HL-60 (cell line): ENCODE measurements around the gene RFC2.

ENCODE experiments used
- DNase-seq, 2 experiments: peaks; one replicate each; pipeline ENCODE4 v3.0.0-alpha.2; 2010 to 2020; ENCODE audit warnings: low read depth in 1 of 2, low spot score in 1 of 2
- H3K27ac ChIP-seq: fragments of 250-450 bp; sonication (Bioruptor Pico); replicated peaks from 2 replicates; pipeline ENCODE4 v1.5.1; 2020; ENCODE audit warnings: mild to moderate bottlenecking, moderate library complexity
- H3K27me3 ChIP-seq: fragments of 250-450 bp; sonication (Bioruptor Pico); 2 replicates; pipeline ENCODE4 v1.5.1; 2021; ENCODE audit warnings: mild to moderate bottlenecking, moderate library complexity; ENCODE audit not compliant: insufficient read depth, poor library complexity, severe bottlenecking
- H3K4me3 ChIP-seq: replicated peaks from 2 replicates; pipeline ENCODE4 v1.5.1; 2011; ENCODE audit warnings: mild to moderate bottlenecking, control low read depth, low read length; ENCODE audit not compliant: insufficient read depth
- GABPA ChIP-seq: IDR thresholded peaks from 2 replicates; pipeline ENCODE4 v1.6.1; 2012; ENCODE audit warnings: low read depth
- POLR2AphosphoS5 ChIP-seq: IDR thresholded peaks from 2 replicates; pipeline ENCODE4 v1.6.1; 2012; ENCODE audit warnings: low read depth
- SPI1 ChIP-seq: IDR thresholded peaks from 2 replicates; pipeline ENCODE4 v1.6.1; 2012; ENCODE audit warnings: low read depth, mild to moderate bottlenecking, borderline replicate concordance
- TF ChIP-seq, protein P1 (sequence below): IDR thresholded peaks from 2 replicates; pipeline ENCODE4 v1.6.1; 2012; ENCODE audit warnings: low read depth; ENCODE audit not compliant: insufficient replicate concordance
- TF ChIP-seq, protein P2 (sequence below): IDR thresholded peaks from one replicate; pipeline ENCODE4 v1.5.1; 2011; ENCODE audit warnings: low read length, control low read depth, inconsistent platforms; ENCODE audit not compliant: insufficient read depth

RFC2 gene

DNA sequence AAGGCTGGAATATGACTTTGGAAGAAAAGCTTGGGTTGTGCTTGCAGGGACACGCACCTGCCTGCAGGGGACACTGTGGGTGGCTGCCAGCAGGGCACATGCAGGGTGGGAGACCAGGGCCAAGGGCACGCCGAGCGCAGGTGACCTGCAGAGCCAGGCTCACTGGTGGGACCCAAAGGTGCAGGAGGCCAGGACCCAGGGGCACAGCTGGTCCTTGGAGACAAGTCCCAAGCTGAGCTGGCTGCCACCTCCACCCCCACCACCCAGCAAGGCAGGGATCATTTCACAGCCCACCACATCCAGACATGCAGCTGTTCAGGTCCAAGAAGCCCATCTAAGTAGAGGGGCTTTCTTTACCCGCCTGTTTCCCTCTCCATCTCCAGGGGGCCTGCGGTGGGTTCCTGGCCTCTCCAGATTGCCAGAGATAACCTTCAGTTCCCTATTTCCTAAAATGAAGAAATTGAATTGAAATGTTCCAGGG lies 21.2 kb upstream of the RFC2 start:
- TF ChIP-seq, protein P1, sequence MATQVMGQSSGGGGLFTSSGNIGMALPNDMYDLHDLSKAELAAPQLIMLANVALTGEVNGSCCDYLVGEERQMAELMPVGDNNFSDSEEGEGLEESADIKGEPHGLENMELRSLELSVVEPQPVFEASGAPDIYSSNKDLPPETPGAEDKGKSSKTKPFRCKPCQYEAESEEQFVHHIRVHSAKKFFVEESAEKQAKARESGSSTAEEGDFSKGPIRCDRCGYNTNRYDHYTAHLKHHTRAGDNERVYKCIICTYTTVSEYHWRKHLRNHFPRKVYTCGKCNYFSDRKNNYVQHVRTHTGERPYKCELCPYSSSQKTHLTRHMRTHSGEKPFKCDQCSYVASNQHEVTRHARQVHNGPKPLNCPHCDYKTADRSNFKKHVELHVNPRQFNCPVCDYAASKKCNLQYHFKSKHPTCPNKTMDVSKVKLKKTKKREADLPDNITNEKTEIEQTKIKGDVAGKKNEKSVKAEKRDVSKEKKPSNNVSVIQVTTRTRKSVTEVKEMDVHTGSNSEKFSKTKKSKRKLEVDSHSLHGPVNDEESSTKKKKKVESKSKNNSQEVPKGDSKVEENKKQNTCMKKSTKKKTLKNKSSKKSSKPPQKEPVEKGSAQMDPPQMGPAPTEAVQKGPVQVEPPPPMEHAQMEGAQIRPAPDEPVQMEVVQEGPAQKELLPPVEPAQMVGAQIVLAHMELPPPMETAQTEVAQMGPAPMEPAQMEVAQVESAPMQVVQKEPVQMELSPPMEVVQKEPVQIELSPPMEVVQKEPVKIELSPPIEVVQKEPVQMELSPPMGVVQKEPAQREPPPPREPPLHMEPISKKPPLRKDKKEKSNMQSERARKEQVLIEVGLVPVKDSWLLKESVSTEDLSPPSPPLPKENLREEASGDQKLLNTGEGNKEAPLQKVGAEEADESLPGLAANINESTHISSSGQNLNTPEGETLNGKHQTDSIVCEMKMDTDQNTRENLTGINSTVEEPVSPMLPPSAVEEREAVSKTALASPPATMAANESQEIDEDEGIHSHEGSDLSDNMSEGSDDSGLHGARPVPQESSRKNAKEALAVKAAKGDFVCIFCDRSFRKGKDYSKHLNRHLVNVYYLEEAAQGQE, result no peak
- TF ChIP-seq, protein P2, sequence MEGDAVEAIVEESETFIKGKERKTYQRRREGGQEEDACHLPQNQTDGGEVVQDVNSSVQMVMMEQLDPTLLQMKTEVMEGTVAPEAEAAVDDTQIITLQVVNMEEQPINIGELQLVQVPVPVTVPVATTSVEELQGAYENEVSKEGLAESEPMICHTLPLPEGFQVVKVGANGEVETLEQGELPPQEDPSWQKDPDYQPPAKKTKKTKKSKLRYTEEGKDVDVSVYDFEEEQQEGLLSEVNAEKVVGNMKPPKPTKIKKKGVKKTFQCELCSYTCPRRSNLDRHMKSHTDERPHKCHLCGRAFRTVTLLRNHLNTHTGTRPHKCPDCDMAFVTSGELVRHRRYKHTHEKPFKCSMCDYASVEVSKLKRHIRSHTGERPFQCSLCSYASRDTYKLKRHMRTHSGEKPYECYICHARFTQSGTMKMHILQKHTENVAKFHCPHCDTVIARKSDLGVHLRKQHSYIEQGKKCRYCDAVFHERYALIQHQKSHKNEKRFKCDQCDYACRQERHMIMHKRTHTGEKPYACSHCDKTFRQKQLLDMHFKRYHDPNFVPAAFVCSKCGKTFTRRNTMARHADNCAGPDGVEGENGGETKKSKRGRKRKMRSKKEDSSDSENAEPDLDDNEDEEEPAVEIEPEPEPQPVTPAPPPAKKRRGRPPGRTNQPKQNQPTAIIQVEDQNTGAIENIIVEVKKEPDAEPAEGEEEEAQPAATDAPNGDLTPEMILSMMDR, result peak; percentile 12
- TF ChIP-seq SPI1 (peak; percentile 56; the same call in 1 of the 2 replicates), GABPA (no peak), POLR2AphosphoS5 (no peak)
- Histone ChIP-seq H3K4me3 (no peak overlapping the region), H3K27ac (no peak overlapping the region; the same call in 1 of the 2 replicates), H3K27me3 (no peaks in the 10 kb centered on the region)
- peak in 1 of 2 experiments; percentile 30 for DNase-seq

DNA sequence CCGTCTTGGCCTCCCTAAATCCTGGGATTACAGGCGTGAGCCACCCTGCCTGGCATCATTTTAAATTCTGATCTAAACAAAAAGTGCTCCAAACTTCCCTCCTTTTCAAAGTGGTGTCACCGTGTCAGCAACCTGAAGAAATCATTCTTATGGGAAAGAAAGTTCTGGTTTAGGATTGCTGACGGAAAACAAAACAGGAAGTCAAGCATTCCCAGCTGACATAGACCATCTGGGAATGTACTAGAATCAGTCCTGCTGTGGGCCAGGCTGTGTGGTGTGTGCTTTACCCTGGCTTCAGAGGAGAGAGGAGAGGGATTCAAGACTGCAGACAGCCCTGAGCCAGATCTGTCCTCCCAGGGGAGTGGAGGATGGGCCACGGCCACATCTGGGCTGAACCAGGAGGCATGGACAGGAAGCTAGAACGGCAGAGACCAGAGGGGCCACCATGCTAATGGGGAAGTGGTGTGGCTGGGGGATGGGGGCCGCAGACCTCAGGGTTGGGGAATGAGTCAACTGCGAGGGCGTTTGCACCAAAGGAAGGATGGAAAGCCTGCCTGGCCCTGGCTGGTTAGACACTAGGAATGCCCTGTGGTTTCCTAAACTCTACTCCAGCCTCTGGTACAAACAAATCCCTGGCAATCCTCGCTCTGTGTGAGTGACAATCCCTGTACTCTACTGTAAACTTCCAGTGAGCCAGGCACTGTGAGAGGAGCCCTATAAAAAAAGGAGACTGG lies 18.3 kb upstream of the RFC2 start:
- peak overlapping the region; percentile 87 for H3K27ac ChIP-seq
- TF ChIP-seq, protein P1, result peak; percentile 46
- TF ChIP-seq SPI1 (peak; percentile 98), GABPA (0 out of 2 replicates have a peak, but pooled peaks have one; percentile 20), POLR2AphosphoS5 (peak; percentile 98)
- TF ChIP-seq, protein P2, result no peak
- H3K27me3 ChIP-seq, result no peaks in the 10 kb centered on the region
- no peak overlapping the region for H3K4me3 ChIP-seq
- DNase-seq, result peak; percentile 91 to 97

DNA sequence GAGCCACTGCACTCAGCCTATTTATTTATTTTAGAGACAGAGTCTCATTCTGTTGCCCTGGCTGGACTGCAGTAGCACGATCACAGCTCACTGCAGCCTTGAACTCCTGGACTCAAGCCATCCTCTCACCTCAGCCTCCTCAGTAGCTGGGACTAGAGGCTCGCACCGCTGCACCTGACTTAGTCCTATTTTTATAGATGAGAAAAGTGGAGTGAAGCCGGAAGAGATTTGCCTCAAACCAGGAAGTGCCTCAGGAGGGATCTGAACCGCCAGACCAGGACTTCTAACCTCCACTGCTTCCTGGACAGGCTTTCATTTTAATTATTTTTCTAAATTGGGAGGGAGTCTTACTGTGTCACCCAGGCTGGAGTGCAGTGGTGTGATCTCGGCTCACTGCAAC lies 17.5 kb upstream of the RFC2 start:
- H3K27ac ChIP-seq, result peak overlapping the region; percentile 87
- no peaks in the 10 kb centered on the region for H3K27me3 ChIP-seq
- H3K4me3 ChIP-seq, result no peak overlapping the region
- peak in 1 of 2 experiments; percentile 52 for DNase-seq
- TF ChIP-seq, protein P2, result no peak
- TF ChIP-seq POLR2AphosphoS5 (no peak), GABPA (no peak), SPI1 (peak; percentile 53; the same call in 1 of the 2 replicates)
- TF ChIP-seq, protein P1, result no peak
